ENCODE results near the gene BTNL9. TPM values are rescaled to one million over a fixed set of nuclear protein-coding genes. Genes with fewer than 3 reads are reported as not detected.
A peak's percentile ranks its signal among the peaks of the same experiment; 100 is the strongest.
"Not testable (repeated sequence)": the region's sequence is repeated elsewhere in the genome, so short reads cannot be mapped to it uniquely, and the experiment has no call there.

Gene BTNL9
- total RNA-seq, 1 experiment from 2014 or later = 0.48 TPM

DNA sequence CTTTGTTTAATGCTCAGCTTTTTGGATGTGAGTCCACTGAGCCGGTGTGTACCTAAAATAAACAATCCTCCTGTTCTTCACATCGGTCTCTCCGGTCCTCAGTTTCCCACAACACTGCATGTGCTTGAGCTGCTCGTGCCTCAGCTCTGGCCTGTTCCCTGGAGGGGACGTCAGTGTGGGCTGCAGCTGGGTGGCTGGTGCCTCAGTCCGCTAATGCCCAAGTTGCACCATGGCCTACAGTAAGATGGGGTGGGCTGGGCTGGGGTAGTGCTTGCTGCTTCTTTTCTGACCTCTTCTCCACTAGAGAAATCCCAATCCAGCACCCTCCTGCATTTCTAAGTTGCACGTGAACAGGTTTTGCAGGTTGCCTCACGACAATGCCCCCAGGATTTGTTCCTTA is 595 bp upstream of the BTNL9 start:
- in situ Hi-C loops (cut with HindIII; ENCODE audit: low pct_unique_long_range_greater_than_20kb, low sequenced_read_pairs) = no loop called here

GRCh38 chr5:181040631-181040945 is 522 bp downstream of the BTNL9 start:
- in situ Hi-C loops (cut with HindIII; ENCODE audit: low pct_unique_long_range_greater_than_20kb, low sequenced_read_pairs) = no loop called here

More for the DNA sequence above, 595 bp upstream of the BTNL9 start:
- no peak for DNase-seq (ENCODE audit: low read depth, low spot score)

DNA sequence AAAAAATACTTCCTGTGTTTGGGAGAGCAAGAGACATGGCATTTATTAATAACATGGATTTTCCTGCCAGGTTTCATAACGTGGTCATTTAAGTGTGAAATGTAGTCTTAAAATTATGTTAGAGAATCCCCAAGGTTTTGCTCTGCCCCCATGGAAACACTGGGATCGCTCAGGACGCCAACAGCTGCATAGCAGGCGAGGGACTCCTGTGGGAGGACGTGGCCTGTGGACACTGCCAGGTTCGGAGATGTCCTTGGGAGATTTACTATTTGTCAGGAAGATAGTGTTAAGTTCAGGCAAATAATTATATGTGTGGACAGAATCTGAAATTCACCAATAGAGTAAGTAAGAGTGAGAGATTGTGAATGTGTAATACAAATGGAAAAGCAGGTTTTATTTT is 977 bp downstream of the BTNL9 start:
- no peak for DNase-seq (ENCODE audit: low read depth, low spot score)
- in situ Hi-C loops (cut with HindIII; ENCODE audit: low pct_unique_long_range_greater_than_20kb, low sequenced_read_pairs) = no loop called here

More at GRCh38 chr5:181040631-181040945, 522 bp downstream of the BTNL9 start:
- no peak for DNase-seq (ENCODE audit: low read depth, low spot score)

- no peak for DNase-seq (ENCODE audit: low read depth, low spot score)
- in situ Hi-C loops (cut with HindIII; ENCODE audit: low pct_unique_long_range_greater_than_20kb, low sequenced_read_pairs) = no loop called here
Observed at GRCh38 chr5:181042036-181042713, 2.1 kb downstream of the BTNL9 start.

DNA sequence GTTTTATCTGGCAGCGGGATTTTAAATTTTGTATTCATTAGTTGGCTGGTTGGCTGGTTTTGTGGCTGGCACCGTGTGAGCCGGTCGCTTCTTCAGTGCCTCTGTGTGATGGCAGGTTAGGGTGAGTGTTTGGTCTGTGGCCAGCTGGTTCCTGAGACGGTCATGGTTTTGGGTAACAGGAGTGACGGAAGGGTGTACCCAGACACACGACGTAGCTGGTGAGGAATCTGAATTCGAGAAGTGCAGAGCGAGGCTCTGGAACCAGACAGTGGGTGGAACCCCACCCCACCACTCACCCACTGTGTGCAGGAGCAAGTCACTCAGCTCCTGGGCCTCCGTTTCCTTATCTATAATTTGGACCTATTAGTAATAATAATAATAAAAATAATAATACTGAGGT is 2.7 kb downstream of the BTNL9 start:
- no peak for DNase-seq (ENCODE audit: low read depth, low spot score)
- in situ Hi-C loops (cut with HindIII; ENCODE audit: low pct_unique_long_range_greater_than_20kb, low sequenced_read_pairs) = no loop called here

- DNase-seq (ENCODE audit: low read depth, low spot score) = peak; percentile 30
- in situ Hi-C loops (cut with HindIII; ENCODE audit: low pct_unique_long_range_greater_than_20kb, low sequenced_read_pairs) = no loop called here
Observed at GRCh38 chr5:181043285-181044092, 3.4 kb downstream of the BTNL9 start.

DNA sequence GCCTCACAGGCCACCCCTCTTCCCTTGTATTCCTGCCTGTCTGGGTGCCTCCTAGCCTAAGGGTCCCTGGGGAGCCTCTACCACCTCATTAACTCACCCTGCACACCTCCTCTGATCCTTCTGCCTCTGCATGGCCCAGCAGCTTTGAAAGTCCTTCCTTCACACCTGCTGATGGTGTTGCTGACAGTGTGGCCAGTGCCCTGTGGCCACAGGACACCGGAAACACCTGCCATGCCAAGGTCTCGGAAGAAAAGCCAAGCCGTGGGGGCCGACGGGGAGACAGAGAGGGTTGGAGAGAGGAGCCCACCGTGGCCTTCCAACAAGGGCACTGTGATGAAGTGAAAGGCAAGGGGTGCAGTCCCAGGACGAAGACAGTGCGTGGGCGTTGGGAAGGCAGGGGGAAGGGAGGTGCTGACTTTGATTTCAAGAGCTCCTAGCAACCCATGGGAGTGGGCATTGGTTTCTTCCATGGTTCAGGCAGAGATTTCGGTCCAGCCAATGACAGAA is 4.1 kb downstream of the BTNL9 start:
- DNase-seq (ENCODE audit: low read depth, low spot score) = no peak
- in situ Hi-C loops (cut with HindIII; ENCODE audit: low pct_unique_long_range_greater_than_20kb, low sequenced_read_pairs) = no loop called here

- no peak for DNase-seq (ENCODE audit: low read depth, low spot score)
- in situ Hi-C loops (cut with HindIII; ENCODE audit: low pct_unique_long_range_greater_than_20kb, low sequenced_read_pairs) = no loop called here
Observed at GRCh38 chr5:181044662-181045305, 4.7 kb downstream of the BTNL9 start.

- in situ Hi-C loops (cut with HindIII; ENCODE audit: low pct_unique_long_range_greater_than_20kb, low sequenced_read_pairs) = no loop called here
- no peak for DNase-seq (ENCODE audit: low read depth, low spot score)
Observed at GRCh38 chr5:181045316-181045715, 5.2 kb downstream of the BTNL9 start.

GRCh38 chr5:181045857-181046256 is 5.8 kb downstream of the BTNL9 start:
- in situ Hi-C loops (cut with HindIII; ENCODE audit: low pct_unique_long_range_greater_than_20kb, low sequenced_read_pairs); DNase-seq (ENCODE audit: low read depth, low spot score): not testable (repeated sequence)

DNA sequence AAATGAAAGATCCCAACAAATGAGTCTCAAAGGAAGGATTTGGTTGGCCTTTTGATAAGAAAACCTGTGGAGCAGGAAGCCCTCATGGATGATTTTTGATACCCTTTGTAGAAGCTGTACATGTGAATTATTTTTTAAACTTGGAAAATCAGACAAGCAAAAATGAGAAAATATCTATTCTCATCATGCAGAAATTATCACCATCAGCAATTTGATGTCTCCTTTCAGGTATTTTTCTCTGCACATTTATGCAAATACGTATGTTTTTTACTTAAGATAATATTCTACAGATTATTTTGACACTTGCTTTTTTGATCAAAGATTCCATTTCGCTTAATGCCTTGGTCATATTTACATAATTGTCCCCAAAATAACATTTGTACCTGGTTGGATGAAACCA is 7.2 kb downstream of the BTNL9 start:
- no peak for DNase-seq (ENCODE audit: low read depth, low spot score)
- in situ Hi-C loops (cut with HindIII; ENCODE audit: low pct_unique_long_range_greater_than_20kb, low sequenced_read_pairs) = no loop called here

GRCh38 chr5:181047921-181048320 is 7.9 kb downstream of the BTNL9 start:
- in situ Hi-C loops (cut with HindIII; ENCODE audit: low pct_unique_long_range_greater_than_20kb, low sequenced_read_pairs) = no loop called here
- DNase-seq (ENCODE audit: low read depth, low spot score) = no peak

DNA sequence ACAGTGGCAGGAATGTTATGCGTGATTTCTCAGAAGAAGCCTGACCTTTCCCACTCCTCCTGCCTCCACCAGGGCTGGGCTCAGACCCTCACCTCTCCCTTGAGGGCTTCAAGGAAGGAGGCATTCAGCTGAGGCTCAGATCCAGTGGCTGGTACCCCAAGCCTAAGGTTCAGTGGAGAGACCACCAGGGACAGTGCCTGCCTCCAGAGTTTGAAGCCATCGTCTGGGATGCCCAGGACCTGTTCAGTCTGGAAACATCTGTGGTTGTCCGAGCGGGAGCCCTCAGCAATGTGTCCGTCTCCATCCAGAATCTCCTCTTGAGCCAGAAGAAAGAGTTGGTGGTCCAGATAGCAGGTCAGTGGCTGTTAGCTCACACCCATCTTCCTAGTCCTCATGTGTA is 9.9 kb downstream of the BTNL9 start:
- in situ Hi-C loops (cut with HindIII; ENCODE audit: low pct_unique_long_range_greater_than_20kb, low sequenced_read_pairs) = no loop called here
- DNase-seq (ENCODE audit: low read depth, low spot score) = no peak

- in situ Hi-C loops (cut with HindIII; ENCODE audit: low pct_unique_long_range_greater_than_20kb, low sequenced_read_pairs) = no loop called here
- no peak for DNase-seq (ENCODE audit: low read depth, low spot score)
Observed at GRCh38 chr5:181051841-181052671, 12.0 kb downstream of the BTNL9 start.

GRCh38 chr5:181052672-181053487 is 12.8 kb downstream of the BTNL9 start:
- in situ Hi-C loops (cut with HindIII; ENCODE audit: low pct_unique_long_range_greater_than_20kb, low sequenced_read_pairs) = no loop called here
- DNase-seq (ENCODE audit: low read depth, low spot score) = peak; percentile 28

DNA sequence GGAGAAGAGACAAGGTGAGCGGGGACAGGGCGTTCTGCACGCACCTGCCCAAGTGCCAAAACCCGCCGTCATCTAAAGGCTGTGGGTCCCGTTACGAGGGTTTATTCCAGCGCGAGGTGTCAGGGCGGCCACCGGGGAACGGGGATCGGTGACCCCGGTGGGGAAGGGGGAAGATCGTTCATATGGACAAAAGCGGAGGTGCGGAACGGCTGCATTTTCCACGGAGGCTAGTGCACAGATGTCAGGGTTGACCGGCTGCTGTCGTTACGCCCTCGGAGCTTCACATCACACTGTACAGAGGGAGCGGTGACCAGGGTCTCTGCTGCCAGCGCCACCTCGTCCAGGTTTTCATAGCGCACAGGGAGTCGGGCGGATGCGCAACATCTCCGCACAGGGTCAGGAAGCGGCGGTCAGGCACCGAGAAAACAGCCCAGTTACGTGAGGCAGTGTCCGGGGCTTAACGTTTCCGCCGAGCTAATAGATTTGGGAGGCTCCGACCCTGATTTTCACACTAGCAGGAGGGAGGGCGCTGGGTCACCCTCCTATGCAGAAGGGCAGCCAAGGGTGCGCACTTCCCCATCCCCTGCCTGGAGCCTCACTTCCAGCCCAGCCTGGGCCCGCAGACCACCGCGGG is 13.5 kb downstream of the BTNL9 start:
- DNase-seq (ENCODE audit: low read depth, low spot score) = no peak
- in situ Hi-C loops (cut with HindIII; ENCODE audit: low pct_unique_long_range_greater_than_20kb, low sequenced_read_pairs) = no loop called here

DNA sequence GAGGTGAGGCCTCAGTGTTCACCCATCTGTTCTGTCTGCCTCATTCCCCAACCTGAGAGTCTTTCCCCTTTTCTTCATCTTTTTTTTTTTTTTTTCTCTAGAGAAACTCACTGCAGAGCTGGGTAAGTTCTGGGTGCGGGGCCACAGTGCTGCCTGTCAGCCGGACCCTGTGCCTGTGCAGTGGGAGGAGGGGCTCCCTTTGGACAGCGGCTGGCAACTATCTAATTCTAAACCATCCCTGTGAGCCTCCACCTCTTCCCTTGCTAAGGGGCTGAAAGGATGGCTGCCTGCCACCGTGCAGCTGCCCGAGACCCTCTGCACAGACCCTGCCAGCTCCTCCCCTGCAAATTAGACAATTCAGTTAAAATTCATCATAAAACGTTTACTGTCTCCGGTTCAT is 14.1 kb downstream of the BTNL9 start:
- no peak for DNase-seq (ENCODE audit: low read depth, low spot score)
- in situ Hi-C loops (cut with HindIII; ENCODE audit: low pct_unique_long_range_greater_than_20kb, low sequenced_read_pairs) = no loop called here

Data from SK-MEL-5 (cell line).